C4-2B (cell line): Measurements from ENCODE around the gene SLC25A47.

Experiments used
- CTCF ChIP-seq: fragments of 450-650 bp; conservative IDR thresholded peaks from 2 replicates; pipeline ENCODE4 v1.5.1; 2017; ENCODE audit warnings: mild to moderate bottlenecking
- ZFX ChIP-seq: fragments of 450-650 bp; IDR thresholded peaks from 2 replicates; pipeline ENCODE4 v1.6.1; 2017

DNA sequence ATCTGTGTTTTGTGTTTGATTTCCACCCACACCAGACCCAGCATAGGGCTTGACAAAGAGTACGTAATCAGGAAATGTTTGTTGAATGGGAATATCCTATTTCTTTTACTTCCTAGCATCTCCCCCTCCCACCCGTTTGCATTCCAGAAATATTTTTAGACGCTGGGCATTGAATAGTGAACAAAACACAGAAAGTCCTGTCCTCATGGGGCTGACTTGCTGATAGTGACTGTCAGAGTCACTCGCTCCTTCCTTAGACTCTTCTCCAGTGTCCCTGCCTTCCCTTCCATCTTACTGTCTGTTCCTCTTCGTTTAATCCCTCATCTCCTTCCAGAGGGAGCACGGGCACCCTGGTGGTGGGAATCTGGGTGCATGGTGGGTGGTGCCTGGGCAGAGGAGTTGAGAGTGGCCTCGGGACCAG is 53.6 kb downstream of the SLC25A47 start:
- TF ChIP-seq CTCF (no peak), ZFX (no peak)
